K562 (cell line): ENCODE data around the gene PCDHB15.
"Not testable (repeated sequence)": the region's sequence is repeated elsewhere in the genome, so short reads cannot be mapped to it uniquely, and the experiment has no call there.

ENCODE experiments used
- ELF1 ChIP-seq: fragments of 200-800 bp; sonication (Bioruptor generic); IDR thresholded peaks from 2 replicates; pipeline ENCODE4 v1.6.1; 2016; ENCODE audit warnings: missing genetic modification characterization, missing compliant biosample characterization
- GABPA ChIP-seq: fragments of 200-800 bp; sonication (Bioruptor generic); conservative IDR thresholded peaks from 2 replicates; pipeline ENCODE4 v1.6.1; 2016; ENCODE audit warnings: low read depth, missing genetic modification characterization, missing compliant biosample characterization
- GTF2F1 ChIP-seq: IDR thresholded peaks from 2 replicates; pipeline ENCODE4 v1.6.1; 2011; ENCODE audit warnings: low read depth, low read length, improper control_type of control experiment
- NFE2L1 ChIP-seq: fragments of 450-650 bp; IDR thresholded peaks from 2 replicates; pipeline ENCODE4 v1.6.1; 2016; ENCODE audit warnings: missing genetic modification characterization, low read depth, mild to moderate bottlenecking, missing compliant biosample characterization, moderate library complexity, borderline replicate concordance
- POLR2A ChIP-seq: fragments of 450-650 bp; conservative IDR thresholded peaks from 2 replicates; pipeline ENCODE4 v1.6.1; 2016
- SMARCC2 ChIP-seq: fragments of 450-650 bp; IDR thresholded peaks from 2 replicates; pipeline ENCODE4 v1.6.1; 2017; ENCODE audit warnings: antibody characterized with exemption, moderate library complexity, mild to moderate bottlenecking, low read depth
- TAF1 ChIP-seq: IDR thresholded peaks from 2 replicates; pipeline ENCODE4 v1.6.1; 2011; ENCODE audit warnings: mild to moderate bottlenecking, low read length, moderate library complexity; ENCODE audit not compliant: insufficient read depth, control insufficient read depth, severe bottlenecking; ENCODE audit errors: extremely low read depth
- TRIM28 ChIP-seq: fragments of 450-650 bp; IDR thresholded peaks from 2 replicates; pipeline ENCODE4 v1.6.1; 2017
- ZNF766 ChIP-seq: fragments of 200-800 bp; sonication (Bioruptor generic); conservative IDR thresholded peaks from 2 replicates; pipeline ENCODE4 v1.6.1; 2016; ENCODE audit warnings: missing genetic modification characterization, missing compliant biosample characterization
- TF ChIP-seq, protein P1 (sequence below): sonication (generic); formaldehyde crosslinking; IDR thresholded peaks from 2 replicates; pipeline ENCODE4 v1.9.0; 2022; ENCODE audit warnings: mild to moderate bottlenecking, missing genetic modification reagents
- TF ChIP-seq, protein P2 (sequence below), 3 experiments: IDR thresholded peaks in 2 of 3; conservative IDR thresholded peaks in 1 of 3; 2 replicates each; pipeline ENCODE4 v1.5.1; 2011 to 2012; ENCODE audit warnings: low read length in 3 of 3, mild to moderate bottlenecking in 3 of 3, control low read depth in 2 of 3, improper control_type of control experiment in 1 of 3, inconsistent platforms in 1 of 3, low read depth in 1 of 3, mixed read lengths in 1 of 3, moderate library complexity in 1 of 3; ENCODE audit not compliant: insufficient read depth in 2 of 3
- TF ChIP-seq, protein P3 (sequence below): sonication (generic); formaldehyde crosslinking; IDR thresholded peaks from 2 replicates; pipeline ENCODE4 v1.8.1; 2023; ENCODE audit warnings: mild to moderate bottlenecking, missing genetic modification reagents
- TF ChIP-seq, protein P4 (sequence below): sonication (generic); formaldehyde crosslinking; IDR thresholded peaks from 2 replicates; pipeline ENCODE4 v1.5.0; 2020; ENCODE audit warnings: missing genetic modification reagents

DNA sequence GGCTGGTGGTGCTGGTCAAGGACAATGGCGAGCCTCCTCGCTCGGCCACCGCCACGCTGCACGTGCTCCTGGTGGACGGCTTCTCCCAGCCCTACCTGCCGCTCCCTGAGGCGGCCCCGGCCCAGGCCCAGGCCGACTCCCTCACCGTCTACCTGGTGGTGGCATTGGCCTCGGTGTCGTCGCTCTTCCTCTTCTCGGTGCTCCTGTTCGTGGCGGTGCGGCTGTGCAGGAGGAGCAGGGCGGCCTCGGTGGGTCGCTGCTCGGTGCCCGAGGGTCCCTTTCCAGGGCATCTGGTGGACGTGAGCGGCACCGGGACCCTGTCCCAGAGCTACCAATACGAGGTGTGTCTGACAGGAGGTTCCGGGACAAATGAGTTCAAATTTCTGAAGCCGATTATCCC lies 19.8 kb upstream of the PCDHB15 start:
- TF ChIP-seq POLR2A; GTF2F1; SMARCC2; NFE2L1 (tag); ELF1 (tag); GABPA (tag); TRIM28; TAF1; ZNF766 (CRISPR knock-in tag): not testable (repeated sequence)
- TF ChIP-seq, protein P1, sequence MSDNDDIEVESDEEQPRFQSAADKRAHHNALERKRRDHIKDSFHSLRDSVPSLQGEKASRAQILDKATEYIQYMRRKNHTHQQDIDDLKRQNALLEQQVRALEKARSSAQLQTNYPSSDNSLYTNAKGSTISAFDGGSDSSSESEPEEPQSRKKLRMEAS (CRISPR knock-in tag), result not testable (repeated sequence)
- TF ChIP-seq, protein P2, sequence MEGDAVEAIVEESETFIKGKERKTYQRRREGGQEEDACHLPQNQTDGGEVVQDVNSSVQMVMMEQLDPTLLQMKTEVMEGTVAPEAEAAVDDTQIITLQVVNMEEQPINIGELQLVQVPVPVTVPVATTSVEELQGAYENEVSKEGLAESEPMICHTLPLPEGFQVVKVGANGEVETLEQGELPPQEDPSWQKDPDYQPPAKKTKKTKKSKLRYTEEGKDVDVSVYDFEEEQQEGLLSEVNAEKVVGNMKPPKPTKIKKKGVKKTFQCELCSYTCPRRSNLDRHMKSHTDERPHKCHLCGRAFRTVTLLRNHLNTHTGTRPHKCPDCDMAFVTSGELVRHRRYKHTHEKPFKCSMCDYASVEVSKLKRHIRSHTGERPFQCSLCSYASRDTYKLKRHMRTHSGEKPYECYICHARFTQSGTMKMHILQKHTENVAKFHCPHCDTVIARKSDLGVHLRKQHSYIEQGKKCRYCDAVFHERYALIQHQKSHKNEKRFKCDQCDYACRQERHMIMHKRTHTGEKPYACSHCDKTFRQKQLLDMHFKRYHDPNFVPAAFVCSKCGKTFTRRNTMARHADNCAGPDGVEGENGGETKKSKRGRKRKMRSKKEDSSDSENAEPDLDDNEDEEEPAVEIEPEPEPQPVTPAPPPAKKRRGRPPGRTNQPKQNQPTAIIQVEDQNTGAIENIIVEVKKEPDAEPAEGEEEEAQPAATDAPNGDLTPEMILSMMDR (IDR thresholded peaks at IDR 0.05 in 2 of 3, conservative IDR thresholded peaks at IDR 0.05 in 1 of 3; ENCODE audit: insufficient read depth in 2 of 3, low read depth in 1 of 3, low read length in 3 of 3), result not testable (repeated sequence)
- TF ChIP-seq, protein P3, sequence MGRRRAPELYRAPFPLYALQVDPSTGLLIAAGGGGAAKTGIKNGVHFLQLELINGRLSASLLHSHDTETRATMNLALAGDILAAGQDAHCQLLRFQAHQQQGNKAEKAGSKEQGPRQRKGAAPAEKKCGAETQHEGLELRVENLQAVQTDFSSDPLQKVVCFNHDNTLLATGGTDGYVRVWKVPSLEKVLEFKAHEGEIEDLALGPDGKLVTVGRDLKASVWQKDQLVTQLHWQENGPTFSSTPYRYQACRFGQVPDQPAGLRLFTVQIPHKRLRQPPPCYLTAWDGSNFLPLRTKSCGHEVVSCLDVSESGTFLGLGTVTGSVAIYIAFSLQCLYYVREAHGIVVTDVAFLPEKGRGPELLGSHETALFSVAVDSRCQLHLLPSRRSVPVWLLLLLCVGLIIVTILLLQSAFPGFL (CRISPR knock-in tag), result not testable (repeated sequence)
- TF ChIP-seq, protein P4, sequence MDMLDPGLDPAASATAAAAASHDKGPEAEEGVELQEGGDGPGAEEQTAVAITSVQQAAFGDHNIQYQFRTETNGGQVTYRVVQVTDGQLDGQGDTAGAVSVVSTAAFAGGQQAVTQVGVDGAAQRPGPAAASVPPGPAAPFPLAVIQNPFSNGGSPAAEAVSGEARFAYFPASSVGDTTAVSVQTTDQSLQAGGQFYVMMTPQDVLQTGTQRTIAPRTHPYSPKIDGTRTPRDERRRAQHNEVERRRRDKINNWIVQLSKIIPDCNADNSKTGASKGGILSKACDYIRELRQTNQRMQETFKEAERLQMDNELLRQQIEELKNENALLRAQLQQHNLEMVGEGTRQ (CRISPR knock-in tag), result not testable (repeated sequence)
